PC-3 (cell line): ENCODE data around the gene TSPAN11. TPM values are rescaled to one million over a fixed set of nuclear protein-coding genes. Genes with fewer than 3 reads are reported as not detected.

ENCODE experiments used
- ATAC-seq: fragments of 200-7000 bp; cut with Tn5 transposase; 2 replicates; pipeline ENCODE4 v1.9.1; 2020; ENCODE audit warnings: mild to moderate bottlenecking, moderate library complexity
- BruUV-seq: library from RNA; stranded (reverse); fragments of 400-500 nt; replicated peaks from 2 replicates; lab custom pipeline; 2021; lab: Mats Ljungman, UMichigan
- CTCF ChIA-PET: fragments of 300-600 bp; sonication (Branson Sonifier 250); formaldehyde crosslinking; loops from one replicate; lab custom pipeline; 2022; ENCODE audit warnings: antibody characterized with exemption; lab: Charles Lee
- POLR2A ChIA-PET: fragments of 300-600 bp; sonication (Branson Sonifier 250); formaldehyde crosslinking; loops from one replicate; lab custom pipeline; 2022; ENCODE audit warnings: antibody characterized with exemption; ENCODE audit not compliant: unreplicated experiment; lab: Charles Lee
- DNase-seq: peaks from one replicate; pipeline ENCODE4 v3.0.0-alpha.2; 2015
- H2AFZ ChIP-seq: fragments of 300-600 bp; sonication (generic); 2 replicates; pipeline ENCODE4 v1.6.0; 2016; ENCODE audit warnings: antibody characterized with exemption, low read length
- H3F3A ChIP-seq: fragments of 300-600 bp; sonication (generic); one replicate; pipeline ENCODE4 v1.6.0; 2017; ENCODE audit warnings: antibody characterized with exemption, low read length, control low read depth, mild to moderate bottlenecking; ENCODE audit not compliant: unreplicated experiment
- H3K27ac ChIP-seq: fragments of 300-600 bp; sonication (generic); 2 replicates; pipeline ENCODE4 v1.5.1; 2016; ENCODE audit warnings: mild to moderate bottlenecking, low read length
- H3K27me3 ChIP-seq: fragments of 300-600 bp; sonication (generic); 2 replicates; pipeline ENCODE4 v1.6.1; 2016; ENCODE audit warnings: low read length, mixed read lengths
- H3K36me3 ChIP-seq: fragments of 300-600 bp; sonication (generic); 2 replicates; pipeline ENCODE4 v1.6.1; 2016; ENCODE audit warnings: low read depth, mixed run types, low read length, mixed read lengths
- H3K4me1 ChIP-seq: fragments of 300-600 bp; sonication (generic); 2 replicates; pipeline ENCODE4 v1.5.1; 2016; ENCODE audit warnings: low read length; ENCODE audit not compliant: insufficient read depth
- H3K4me2 ChIP-seq: fragments of 300-600 bp; sonication (generic); 2 replicates; pipeline ENCODE4 v1.6.0; 2016; ENCODE audit warnings: low read length
- H3K4me3 ChIP-seq: fragments of 300-600 bp; sonication (generic); 2 replicates; pipeline ENCODE4 v1.5.1; 2016; ENCODE audit warnings: mild to moderate bottlenecking, low read length, mixed read lengths
- H3K79me2 ChIP-seq: fragments of 300-600 bp; sonication (generic); 2 replicates; pipeline ENCODE4 v1.6.1; 2017; ENCODE audit warnings: low read length, mixed read lengths
- H3K9ac ChIP-seq: fragments of 300-600 bp; sonication (generic); 2 replicates; pipeline ENCODE4 v1.6.0; 2016; ENCODE audit warnings: mild to moderate bottlenecking, low read length
- H3K9me2 ChIP-seq: fragments of 300-600 bp; sonication (generic); replicated peaks from 2 replicates; pipeline ENCODE4 v1.6.1; 2016; ENCODE audit warnings: mixed run types, low read length, mixed read lengths
- H3K9me3 ChIP-seq: fragments of 300-600 bp; sonication (generic); 2 replicates; pipeline ENCODE4 v1.6.1; 2016; ENCODE audit warnings: low read length, mixed read lengths
- H4K20me1 ChIP-seq: fragments of 300-600 bp; sonication (generic); 2 replicates; pipeline ENCODE4 v1.6.1; 2016; ENCODE audit warnings: low read length, mixed read lengths
- EZH2 ChIP-seq: fragments of 300-600 bp; sonication (generic); IDR thresholded peaks from one replicate; pipeline ENCODE4 v1.6.1; 2017; ENCODE audit warnings: antibody characterized with exemption, mild to moderate bottlenecking, low read length; ENCODE audit not compliant: unreplicated experiment
- EZH2phosphoT487 ChIP-seq: fragments of 300-600 bp; sonication (generic); IDR thresholded peaks from 2 replicates; pipeline ENCODE4 v1.6.1; 2018; ENCODE audit warnings: mild to moderate bottlenecking, antibody characterized with exemption, low read length, borderline replicate concordance
- intact Hi-C: fragments of 100-400 bp; cut with micrococcal nuclease; formaldehyde crosslinking; loops from 2 replicates; pipeline ENCODE4 v1.9.0; 2023
- total RNA-seq: library from RNA; depleted of rRNA; stranded (reverse); fragments of >200 nt; gene quantifications from 2 replicates; pipeline ENCODE4 v1.2.3, GENCODE V29; 2014
- TF ChIP-seq, protein P1 (sequence below): fragments of 300-600 bp; sonication (generic); conservative IDR thresholded peaks from 2 replicates; pipeline ENCODE4 v1.5.1; 2017; ENCODE audit warnings: antibody characterized with exemption, low read depth, mild to moderate bottlenecking, low read length

The TSPAN11 gene
- total RNA-seq, 1 experiment from 2014 or later = not detected

DNA sequence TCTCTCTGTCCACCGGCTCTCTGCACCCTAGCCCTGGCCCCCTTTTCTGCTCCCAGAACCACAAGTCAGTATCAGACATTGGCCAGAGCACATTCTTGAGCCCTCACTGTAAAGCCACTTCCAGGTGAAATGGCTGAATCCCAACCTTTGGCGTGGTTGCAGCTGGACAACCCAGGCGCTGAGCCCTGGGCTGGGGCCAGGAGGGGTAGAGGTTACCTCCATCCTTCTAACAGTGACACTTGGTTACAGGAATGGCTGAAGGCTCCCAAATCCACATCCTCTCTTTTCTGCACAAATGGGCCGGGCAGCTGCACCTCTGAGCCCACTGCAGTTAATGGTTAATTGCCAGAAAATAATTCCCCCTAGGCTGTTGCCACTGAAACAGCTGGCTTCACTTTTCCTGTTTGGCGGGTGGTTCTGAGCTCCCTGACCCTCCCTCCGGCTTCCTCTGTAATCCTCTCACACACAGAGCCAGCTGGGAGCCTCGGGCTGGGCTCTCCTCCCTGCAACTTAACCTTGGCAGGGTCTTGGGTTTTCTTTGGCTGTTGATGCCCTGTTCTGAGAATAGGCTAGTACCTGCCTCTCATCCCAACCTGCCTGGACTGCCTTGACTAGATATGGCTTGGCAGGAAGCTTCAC is 44.1 kb downstream of the TSPAN11 start:
- H3K79me2 ChIP-seq = no peaks in the 10 kb centered on the region
- no peaks in the 10 kb centered on the region for H3K36me3 ChIP-seq
- no peak overlapping the region for H3K4me3 ChIP-seq
- ATAC-seq (peak; percentile 49), DNase-seq (peak; percentile 71)
- intact Hi-C loops = no loop called here
- H2AFZ ChIP-seq = no peak overlapping the region
- TF ChIP-seq EZH2phosphoT487 (no peak), EZH2 (no peak)
- TF ChIP-seq, protein P1, sequence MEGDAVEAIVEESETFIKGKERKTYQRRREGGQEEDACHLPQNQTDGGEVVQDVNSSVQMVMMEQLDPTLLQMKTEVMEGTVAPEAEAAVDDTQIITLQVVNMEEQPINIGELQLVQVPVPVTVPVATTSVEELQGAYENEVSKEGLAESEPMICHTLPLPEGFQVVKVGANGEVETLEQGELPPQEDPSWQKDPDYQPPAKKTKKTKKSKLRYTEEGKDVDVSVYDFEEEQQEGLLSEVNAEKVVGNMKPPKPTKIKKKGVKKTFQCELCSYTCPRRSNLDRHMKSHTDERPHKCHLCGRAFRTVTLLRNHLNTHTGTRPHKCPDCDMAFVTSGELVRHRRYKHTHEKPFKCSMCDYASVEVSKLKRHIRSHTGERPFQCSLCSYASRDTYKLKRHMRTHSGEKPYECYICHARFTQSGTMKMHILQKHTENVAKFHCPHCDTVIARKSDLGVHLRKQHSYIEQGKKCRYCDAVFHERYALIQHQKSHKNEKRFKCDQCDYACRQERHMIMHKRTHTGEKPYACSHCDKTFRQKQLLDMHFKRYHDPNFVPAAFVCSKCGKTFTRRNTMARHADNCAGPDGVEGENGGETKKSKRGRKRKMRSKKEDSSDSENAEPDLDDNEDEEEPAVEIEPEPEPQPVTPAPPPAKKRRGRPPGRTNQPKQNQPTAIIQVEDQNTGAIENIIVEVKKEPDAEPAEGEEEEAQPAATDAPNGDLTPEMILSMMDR = no peak
- no TSS peak for BruUV-seq
- no peaks in the 10 kb centered on the region for H4K20me1 ChIP-seq
- POLR2A ChIA-PET = no interaction called here
- H3K27me3 ChIP-seq = no peaks in the 10 kb centered on the region
- H3K27ac ChIP-seq = no peak overlapping the region
- H3K4me1 ChIP-seq = peaks cover 17% of the 10 kb centered on the region
- no peak overlapping the region for H3K9ac ChIP-seq
- H3F3A ChIP-seq = no peaks in the 10 kb centered on the region
- no peaks in the 10 kb centered on the region for H3K9me3 ChIP-seq
- H3K4me2 ChIP-seq = peak overlapping the region; percentile 52; the same call in 1 of the 2 replicates
- CTCF ChIA-PET = no interaction called here
- no peaks in the 10 kb centered on the region for H3K9me2 ChIP-seq

DNA sequence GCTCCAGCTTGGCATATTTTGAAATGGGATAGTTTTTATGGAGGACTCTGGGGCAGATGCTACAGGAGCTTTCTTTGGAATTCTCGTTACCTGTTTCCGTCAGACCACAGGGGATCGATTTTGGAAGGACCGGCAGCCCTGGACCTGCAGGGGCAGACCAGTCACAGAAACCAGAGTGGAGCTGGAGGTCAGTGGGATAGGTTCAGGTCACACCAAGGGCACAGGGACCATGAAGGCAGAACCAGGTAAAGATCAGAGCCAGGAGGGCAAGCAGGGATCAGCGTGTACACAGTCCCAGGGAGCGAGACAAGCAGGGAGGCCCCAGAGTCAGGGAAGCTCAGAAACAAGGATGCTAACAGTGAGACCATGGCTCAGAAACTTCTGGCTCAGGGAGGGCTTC is 45.5 kb downstream of the TSPAN11 start:
- no peaks in the 10 kb centered on the region for H3K36me3 ChIP-seq
- H3K9me2 ChIP-seq = no peaks in the 10 kb centered on the region
- H3K4me3 ChIP-seq = no peak overlapping the region
- TF ChIP-seq, protein P1 = no peak
- TF ChIP-seq EZH2 = no peak
- no peak for TF ChIP-seq EZH2phosphoT487
- H3K27me3 ChIP-seq = no peaks in the 10 kb centered on the region
- no peaks in the 10 kb centered on the region for H4K20me1 ChIP-seq
- POLR2A ChIA-PET = no interaction called here
- CTCF ChIA-PET = no interaction called here
- H2AFZ ChIP-seq = no peak overlapping the region
- DNase-seq (no peak), ATAC-seq (no peak)
- peaks cover 17% of the 10 kb centered on the region for H3K4me1 ChIP-seq
- H3F3A ChIP-seq = no peaks in the 10 kb centered on the region
- intact Hi-C loops = no loop called here
- H3K79me2 ChIP-seq = no peaks in the 10 kb centered on the region
- H3K9me3 ChIP-seq = no peaks in the 10 kb centered on the region
- no peak overlapping the region for H3K9ac ChIP-seq
- no TSS peak for BruUV-seq
- H3K27ac ChIP-seq = no peak overlapping the region
- no peak overlapping the region for H3K4me2 ChIP-seq

DNA sequence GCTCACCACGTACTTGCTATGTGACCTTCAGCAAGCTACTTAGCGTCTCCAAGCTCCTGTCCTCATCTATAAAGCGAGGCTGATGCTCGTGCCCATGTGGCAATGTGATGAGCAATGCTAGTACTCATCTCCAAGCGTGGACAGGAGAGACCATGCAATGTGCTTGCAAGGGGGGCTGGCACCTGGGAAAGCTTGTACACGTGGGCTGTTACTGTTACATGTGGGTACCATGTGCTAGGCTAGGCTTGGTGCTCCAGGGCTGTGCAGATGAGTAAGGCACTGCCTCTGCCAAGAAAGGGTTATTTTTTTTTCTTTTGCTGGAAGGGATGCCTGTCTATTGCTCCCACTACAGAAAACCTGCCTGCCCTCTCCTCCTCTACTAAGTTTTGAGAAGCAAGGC is 46.6 kb downstream of the TSPAN11 start:
- no peaks in the 10 kb centered on the region for H3K27me3 ChIP-seq
- peaks cover 17% of the 10 kb centered on the region for H3K4me1 ChIP-seq
- ChIA-PET POLR2A (no interaction called here), CTCF (no interaction called here)
- no peak for DNase-seq
- no peak overlapping the region for H3K4me2 ChIP-seq
- no peaks in the 10 kb centered on the region for H4K20me1 ChIP-seq
- no peaks in the 10 kb centered on the region for H3F3A ChIP-seq
- no peak overlapping the region for H3K27ac ChIP-seq
- no peaks in the 10 kb centered on the region for H3K9me2 ChIP-seq
- H3K36me3 ChIP-seq = no peaks in the 10 kb centered on the region
- H3K79me2 ChIP-seq = no peaks in the 10 kb centered on the region
- no peak for TF ChIP-seq EZH2phosphoT487
- no peak for TF ChIP-seq EZH2
- TF ChIP-seq, protein P1 = no peak
- no peak overlapping the region for H3K9ac ChIP-seq
- H2AFZ ChIP-seq = no peak overlapping the region
- H3K4me3 ChIP-seq = no peak overlapping the region
- intact Hi-C loops = no loop called here
- H3K9me3 ChIP-seq = no peaks in the 10 kb centered on the region
- no peak for ATAC-seq
- BruUV-seq = no TSS peak
